HUES64 (cell line): Measurements from ENCODE around the gene IFNB1.
A peak's percentile ranks its signal among the peaks of the same experiment; 100 is the strongest.

Experiments used
- H3K27ac ChIP-seq: 2 replicates; pipeline ENCODE4 v1.7.0; 2013; ENCODE audit warnings: low read depth, low read length, inconsistent platforms
- H3K27me3 ChIP-seq: 2 replicates; pipeline ENCODE4 v1.6.1; 2013; ENCODE audit warnings: mild to moderate bottlenecking, low read length; ENCODE audit not compliant: insufficient read depth
- H3K36me3 ChIP-seq: 2 replicates; pipeline ENCODE4 v1.6.1; 2013; ENCODE audit warnings: mild to moderate bottlenecking, low read length; ENCODE audit not compliant: insufficient read depth
- H3K4me1 ChIP-seq: 2 replicates; pipeline ENCODE4 v1.6.1; 2013; ENCODE audit warnings: mild to moderate bottlenecking, low read length, moderate library complexity; ENCODE audit not compliant: insufficient read depth
- H3K4me3 ChIP-seq: 2 replicates; pipeline ENCODE4 v1.5.1; 2013; ENCODE audit warnings: mild to moderate bottlenecking, low read length, moderate library complexity
- H3K9ac ChIP-seq: 2 replicates; pipeline ENCODE4 v1.6.1; 2013; ENCODE audit warnings: mild to moderate bottlenecking, low read depth, low read length
- H3K9me3 ChIP-seq: 2 replicates; pipeline ENCODE4 v1.6.1; 2013; ENCODE audit warnings: low read depth, low read length; ENCODE audit not compliant: insufficient read depth
- WGBS: fragments of 150-250, 120-280 bp; methylation state at CpG from one replicate; pipeline ENCODE4 v1.1.7; 2013; ENCODE audit warnings: missing lambda C conversion rate; 5-methylcytosine and 5-hydroxymethylcytosine counted together

The IFNB1 gene

GRCh38 chr9:21031091-21031807 is 46.5 kb downstream of the IFNB1 start, which contains the start of gene HACD4:
Gene HACD4, minus strand, starts transcription at chr9:21031640. Its CDS starts 50 bp downstream, at chr9:21031590.
- Histone ChIP-seq H3K27ac (peak within 1 kb of the TSS; percentile 7; the same call in 1 of the 2 replicates), H3K4me3 (peak within 1 kb of the TSS; percentile 53), H3K9ac (peak within 1 kb of the TSS; percentile 60), H3K36me3 (no peaks in the 10 kb centered on the region), H3K4me1 (peaks cover 11% of the 10 kb centered on the region), H3K27me3 (no peaks in the 10 kb centered on the region), H3K9me3 (no peaks in the 10 kb centered on the region)
- WGBS, result 7% methylated on average over 46 of the region's 46 CpGs

DNA sequence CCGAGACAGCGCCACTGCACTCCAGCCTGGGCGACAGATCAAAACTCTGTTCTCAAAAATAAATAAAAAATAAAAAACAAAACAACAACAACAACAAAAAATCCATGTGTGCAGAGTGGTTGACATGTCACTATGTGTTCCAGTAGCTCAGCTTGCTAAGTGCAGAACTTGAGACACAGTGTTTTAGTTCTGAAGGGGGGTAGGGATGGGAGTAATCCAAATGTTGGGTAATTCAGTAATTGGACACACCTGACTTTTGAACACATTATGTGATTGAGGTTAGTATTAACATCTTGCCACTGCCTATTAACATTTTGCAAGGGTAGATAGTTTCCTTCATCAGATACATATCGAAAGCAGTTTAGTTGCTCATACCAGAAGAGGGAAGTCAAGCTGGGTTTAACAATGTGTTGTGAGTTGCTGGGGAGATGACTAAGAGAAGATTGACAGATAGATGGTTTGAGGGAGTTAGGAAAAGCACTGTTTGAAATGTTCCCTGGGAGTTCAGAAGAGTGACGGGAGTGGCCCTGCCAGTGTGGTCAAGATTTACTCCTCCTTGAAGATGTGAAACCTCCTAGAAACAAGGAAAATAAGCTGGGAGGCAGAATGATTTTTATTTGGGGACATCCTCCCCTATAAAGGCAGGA is 47.2 kb downstream of the IFNB1 start:
- no peak overlapping the region for H3K9ac ChIP-seq
- peak overlapping the region; percentile 7; the same call in 1 of the 2 replicates for H3K27ac ChIP-seq
- H3K27me3 ChIP-seq, result no peaks in the 10 kb centered on the region
- 77% methylated on average over 5 of the region's 5 CpGs for WGBS
- peak overlapping the region; percentile 53 for H3K4me3 ChIP-seq
- no peaks in the 10 kb centered on the region for H3K9me3 ChIP-seq
- H3K4me1 ChIP-seq, result peaks cover 11% of the 10 kb centered on the region
- no peaks in the 10 kb centered on the region for H3K36me3 ChIP-seq

GRCh38 chr9:21029661-21030060 is 48.1 kb downstream of the IFNB1 start:
- no peaks in the 10 kb centered on the region for H3K9me3 ChIP-seq
- no peak overlapping the region for H3K27ac ChIP-seq
- no peaks in the 10 kb centered on the region for H3K27me3 ChIP-seq
- H3K4me3 ChIP-seq, result no peak overlapping the region
- H3K36me3 ChIP-seq, result no peaks in the 10 kb centered on the region
- peaks cover 11% of the 10 kb centered on the region for H3K4me1 ChIP-seq
- H3K9ac ChIP-seq, result no peak overlapping the region
- 82% methylated on average over 8 of the region's 8 CpGs for WGBS

GRCh38 chr9:21028466-21028865 is 49.3 kb downstream of the IFNB1 start:
- WGBS, result 71% methylated on average over 3 of the region's 3 CpGs
- Histone ChIP-seq H3K27ac (no peak overlapping the region), H3K27me3 (no peaks in the 10 kb centered on the region), H3K36me3 (no peaks in the 10 kb centered on the region), H3K4me3 (no peak overlapping the region), H3K9me3 (no peaks in the 10 kb centered on the region), H3K9ac (no peak overlapping the region), H3K4me1 (peaks cover 11% of the 10 kb centered on the region)

GRCh38 chr9:21027295-21027694 is 50.4 kb downstream of the IFNB1 start:
- Histone ChIP-seq H3K4me1 (peaks cover 11% of the 10 kb centered on the region), H3K27me3 (no peaks in the 10 kb centered on the region), H3K9me3 (no peaks in the 10 kb centered on the region), H3K27ac (no peak overlapping the region), H3K4me3 (no peak overlapping the region), H3K9ac (no peak overlapping the region), H3K36me3 (no peaks in the 10 kb centered on the region)
- WGBS, result 89% methylated on average over 4 of the region's 4 CpGs
